Measurements from ENCODE around the gene C16orf92. TPM values are rescaled to one million over a fixed set of nuclear protein-coding genes. Genes with fewer than 3 reads are reported as not detected.

The C16orf92 gene
- total and polyA plus RNA-seq, 2 of the 8 experiments (the other 6 are each of a cell fraction or from before 2014, with no cell fraction given): not detected

GRCh38 chr16:29973384-29974246, 49.4 kb upstream of the C16orf92 start, which contains the start of gene TAOK2 (continued):
- TF ChIP-seq TAF1 (IDR thresholded peaks at IDR 0.05; ENCODE audit: low read depth, low read length) (peak; percentile 57; the same call in 1 of the 2 replicates), CHD1 (IDR thresholded peaks at IDR 0.05; ENCODE audit: low read depth, low read length) (no peak), SIRT6 (IDR thresholded peaks at IDR 0.05; ENCODE audit: low read length) (no peak), POLR2A (IDR thresholded peaks at IDR 0.05; ENCODE audit: control extremely low read depth in 1 of 2, low read depth in 2 of 2, low read length in 2 of 2) (peak in 1 of 2 experiments; percentile 54; a peak in 1 of 3 replicates), SIN3A (conservative IDR thresholded peaks at IDR 0.05 in 1 of 2, IDR thresholded peaks at IDR 0.05 in 1 of 2; ENCODE audit: low read depth in 1 of 2, low read length in 2 of 2) (peak in 1 of 2 experiments; percentile 89; a peak in 2 of 4 replicates), RBBP5 (IDR thresholded peaks at IDR 0.05; ENCODE audit: borderline replicate concordance, low read depth, low read length) (0 out of 2 replicates have a peak, but pooled peaks have one; percentile 52), RFX5 (IDR thresholded peaks at IDR 0.05; ENCODE audit: borderline replicate concordance, low read depth, low read length) (peak; percentile 90), MAX (IDR thresholded peaks at IDR 0.05) (peak; percentile 99), PHF8 (conservative IDR thresholded peaks at IDR 0.05; ENCODE audit: low read depth, low read length) (peak; percentile 54; the same call in 1 of the 2 replicates), POLR2AphosphoS5 (IDR thresholded peaks at IDR 0.05; ENCODE audit: low read depth, low read length) (no peak; the same call in 1 of the 2 replicates), SP1 (IDR thresholded peaks at IDR 0.05; ENCODE audit: low read depth, low read length) (peak; percentile 19; the same call in 1 of the 2 replicates), SP4 (IDR thresholded peaks at IDR 0.05; ENCODE audit: low read length) (peak; percentile 93), YY1 (IDR thresholded peaks at IDR 0.05; ENCODE audit: low read depth, low read length) (peak; percentile 86), E2F6 (IDR thresholded peaks at IDR 0.05) (peak; percentile 100), CBX5 (IDR thresholded peaks at IDR 0.05; ENCODE audit: low read depth, low read length) (no peak)

Data from H1 (cell line).